GM12874 (cell line): ENCODE measurements around the gene PI4KB.

Experiments
- TF ChIP-seq, protein P1 (sequence below): IDR thresholded peaks from 2 replicates; pipeline ENCODE4 v1.5.1; 2011; ENCODE audit warnings: low read depth, mild to moderate bottlenecking, control low read depth, low read length, moderate library complexity; ENCODE audit not compliant: insufficient read depth

Gene PI4KB

GRCh38 chr1:151290709-151291303, 36.4 kb downstream of the PI4KB start:
- TF ChIP-seq, protein P1, sequence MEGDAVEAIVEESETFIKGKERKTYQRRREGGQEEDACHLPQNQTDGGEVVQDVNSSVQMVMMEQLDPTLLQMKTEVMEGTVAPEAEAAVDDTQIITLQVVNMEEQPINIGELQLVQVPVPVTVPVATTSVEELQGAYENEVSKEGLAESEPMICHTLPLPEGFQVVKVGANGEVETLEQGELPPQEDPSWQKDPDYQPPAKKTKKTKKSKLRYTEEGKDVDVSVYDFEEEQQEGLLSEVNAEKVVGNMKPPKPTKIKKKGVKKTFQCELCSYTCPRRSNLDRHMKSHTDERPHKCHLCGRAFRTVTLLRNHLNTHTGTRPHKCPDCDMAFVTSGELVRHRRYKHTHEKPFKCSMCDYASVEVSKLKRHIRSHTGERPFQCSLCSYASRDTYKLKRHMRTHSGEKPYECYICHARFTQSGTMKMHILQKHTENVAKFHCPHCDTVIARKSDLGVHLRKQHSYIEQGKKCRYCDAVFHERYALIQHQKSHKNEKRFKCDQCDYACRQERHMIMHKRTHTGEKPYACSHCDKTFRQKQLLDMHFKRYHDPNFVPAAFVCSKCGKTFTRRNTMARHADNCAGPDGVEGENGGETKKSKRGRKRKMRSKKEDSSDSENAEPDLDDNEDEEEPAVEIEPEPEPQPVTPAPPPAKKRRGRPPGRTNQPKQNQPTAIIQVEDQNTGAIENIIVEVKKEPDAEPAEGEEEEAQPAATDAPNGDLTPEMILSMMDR: no peak

DNA sequence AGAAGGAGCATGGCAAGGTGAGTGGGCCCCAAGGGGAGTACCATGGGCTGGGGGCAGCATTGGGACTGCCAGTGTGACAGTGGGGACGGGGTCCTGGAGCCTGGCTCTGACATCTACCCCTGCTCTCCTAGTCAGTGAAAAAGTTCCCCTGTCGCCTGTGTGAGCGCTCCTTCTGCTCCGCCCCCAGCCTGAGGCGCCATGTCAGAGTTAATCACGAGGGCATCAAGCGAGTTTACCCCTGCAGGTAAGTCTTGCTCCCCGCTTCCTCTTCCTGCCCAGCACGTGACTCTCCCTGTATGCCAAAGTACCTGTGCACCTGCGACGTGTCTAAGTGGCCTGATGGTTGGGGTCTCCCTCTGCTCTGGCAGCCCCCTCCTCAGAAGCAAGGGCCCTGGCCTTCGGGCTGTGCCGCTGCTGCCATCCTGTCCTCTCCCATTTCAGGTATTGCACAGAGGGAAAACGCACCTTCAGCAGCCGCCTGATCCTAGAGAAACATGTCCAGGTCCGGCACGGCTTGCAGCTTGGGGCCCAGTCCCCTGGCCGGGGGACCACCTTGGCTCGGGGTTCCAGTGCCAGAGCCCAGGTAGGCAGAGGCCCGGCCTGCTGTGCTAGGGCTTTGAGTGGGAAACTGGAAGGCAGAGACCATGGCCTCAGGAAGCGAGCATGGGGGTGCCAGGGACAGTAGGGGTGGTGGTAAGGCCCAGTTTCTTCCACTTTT, 37.1 kb downstream of the PI4KB start:
- TF ChIP-seq, protein P1: no peak

- TF ChIP-seq, protein P1: no peak
Observed at GRCh38 chr1:151289080-151289935, 37.9 kb downstream of the PI4KB start.

DNA sequence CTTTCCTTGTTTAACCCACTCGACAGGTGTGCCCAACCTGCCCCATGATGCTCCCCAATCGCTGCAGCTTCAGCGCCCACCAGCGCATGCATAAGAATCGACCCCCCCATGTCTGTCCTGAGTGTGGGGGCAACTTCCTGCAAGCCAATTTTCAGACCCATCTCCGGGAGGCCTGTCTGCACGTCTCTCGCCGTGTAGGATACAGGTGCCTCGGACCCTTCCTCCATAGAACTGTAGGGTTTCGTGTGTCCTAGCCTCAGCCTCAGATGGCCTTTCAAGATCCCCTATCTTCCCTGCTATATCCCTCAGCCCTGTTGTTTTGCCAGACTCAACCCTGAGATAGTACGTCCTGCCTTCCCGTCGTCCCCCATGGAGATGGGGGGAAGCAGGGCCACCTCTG, 38.7 kb downstream of the PI4KB start:
- TF ChIP-seq, protein P1: no peak

DNA sequence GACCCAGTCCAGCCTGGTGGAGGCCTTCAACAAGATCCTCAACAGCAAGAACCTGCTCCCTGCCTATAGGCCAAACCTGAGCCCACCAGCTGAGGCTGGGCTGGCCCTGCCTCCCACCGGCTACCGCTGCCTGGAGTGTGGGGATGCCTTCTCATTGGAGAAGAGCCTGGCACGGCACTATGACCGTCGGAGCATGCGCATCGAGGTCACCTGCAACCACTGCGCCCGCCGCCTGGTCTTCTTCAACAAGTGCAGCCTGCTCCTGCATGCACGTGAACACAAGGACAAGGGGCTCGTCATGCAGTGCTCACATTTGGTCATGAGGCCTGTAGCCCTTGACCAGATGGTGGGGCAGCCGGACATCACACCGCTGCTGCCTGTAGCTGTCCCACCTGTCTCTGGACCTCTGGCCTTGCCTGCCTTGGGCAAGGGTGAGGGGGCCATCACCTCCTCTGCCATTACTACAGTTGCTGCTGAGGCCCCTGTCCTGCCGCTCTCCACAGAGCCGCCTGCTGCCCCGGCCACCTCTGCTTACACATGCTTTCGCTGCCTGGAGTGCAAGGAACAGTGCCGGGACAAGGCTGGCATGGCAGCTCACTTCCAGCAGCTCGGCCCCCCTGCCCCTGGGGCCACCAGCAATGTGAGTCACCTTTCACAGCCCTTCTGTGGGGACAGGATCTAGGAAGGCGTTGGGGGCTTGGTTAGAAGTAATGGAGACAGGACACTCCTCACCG, 39.3 kb downstream of the PI4KB start:
- TF ChIP-seq, protein P1: no peak

GRCh38 chr1:151287341-151287699, 39.9 kb downstream of the PI4KB start:
- TF ChIP-seq, protein P1: no peak
